ENCODE results near the gene CGNL1. TPM values are rescaled to one million over a fixed set of nuclear protein-coding genes. Genes with fewer than 3 reads are reported as not detected.

The CGNL1 gene
- 5.9 and 45.4 TPM in 2 replicates for total RNA-seq

GRCh38 chr15:57375827-57376695 is at the start of gene CGNL1:
Gene CGNL1, plus strand, starts transcription at chr15:57376505. Its CDS starts 61,495 bp downstream, at chr15:57438000.

GRCh38 chr15:57591822-57592367 is 215.6 kb downstream of the CGNL1 start, which contains the start of gene MYZAP:
Gene MYZAP, plus strand, starts transcription at chr15:57591904. Its CDS starts 131 bp downstream, at chr15:57592035.

Other genes with a start within 250 kb of the CGNL1 start
- under 0.01 and 0.81 TPM in 2 replicates for gene MYZAP, start 215.4 kb downstream of the CGNL1 start, total RNA-seq